NCI-H82 (cell line): ENCODE measurements around the gene FTO.

Experiments used
- DNase-seq: peaks from one replicate; lab custom pipeline; 2025; lab: John Stamatoyannopoulos, UW

Gene FTO

DNA sequence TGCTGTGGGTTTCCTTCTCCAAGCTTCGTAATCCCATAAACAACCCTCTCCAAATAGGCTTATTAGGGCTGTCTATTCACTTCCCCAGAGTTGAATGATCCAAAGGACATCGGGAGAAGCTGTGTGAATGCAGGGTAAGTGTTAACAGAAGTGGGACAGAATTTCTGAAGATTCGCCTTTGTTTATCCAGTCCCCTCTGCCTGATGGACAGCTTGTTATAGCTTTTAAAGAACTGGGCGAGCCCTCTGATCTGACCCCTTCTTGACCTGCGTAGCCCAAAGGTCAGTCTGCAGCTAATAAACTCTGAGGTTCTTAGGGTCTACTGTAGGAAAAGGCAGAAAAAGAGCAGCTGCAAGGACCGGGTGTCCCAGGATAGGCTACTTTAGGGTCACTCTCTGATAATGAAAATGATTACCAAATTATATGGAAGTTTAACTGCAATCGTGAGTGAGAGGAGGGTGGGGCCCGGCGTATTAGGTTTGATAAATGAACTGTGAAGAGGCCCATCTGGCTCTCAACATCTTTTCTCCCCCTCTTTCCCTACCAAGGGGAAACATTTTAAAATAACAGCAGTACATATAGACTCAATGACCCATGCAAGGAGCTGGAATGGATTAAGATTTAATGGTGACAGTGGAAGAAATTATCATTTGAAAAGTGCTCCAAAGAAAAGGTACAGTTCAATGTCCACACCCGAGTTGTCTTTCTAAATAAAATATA is 233.4 kb downstream of the FTO start:
- DNase-seq = peak; percentile 83

DNA sequence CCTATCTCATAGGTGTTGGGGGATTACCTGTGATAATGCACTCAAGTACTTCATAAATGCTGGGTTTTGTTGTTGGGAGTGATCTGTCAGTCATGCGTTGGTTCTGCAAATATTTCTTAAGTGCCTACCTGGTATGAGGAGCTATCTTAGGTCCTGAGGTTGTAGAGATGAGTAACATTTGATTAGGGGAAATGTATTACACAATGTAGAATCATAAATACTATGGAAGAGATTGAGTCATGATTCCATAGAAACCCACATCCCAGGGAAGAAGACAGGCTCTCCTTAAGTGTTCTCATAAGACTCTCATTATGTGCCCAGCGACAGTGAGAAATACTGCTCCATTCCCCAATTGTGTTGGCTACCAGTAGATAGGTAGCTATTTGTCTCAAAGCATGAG is 240.1 kb downstream of the FTO start:
- DNase-seq = no peak

DNA sequence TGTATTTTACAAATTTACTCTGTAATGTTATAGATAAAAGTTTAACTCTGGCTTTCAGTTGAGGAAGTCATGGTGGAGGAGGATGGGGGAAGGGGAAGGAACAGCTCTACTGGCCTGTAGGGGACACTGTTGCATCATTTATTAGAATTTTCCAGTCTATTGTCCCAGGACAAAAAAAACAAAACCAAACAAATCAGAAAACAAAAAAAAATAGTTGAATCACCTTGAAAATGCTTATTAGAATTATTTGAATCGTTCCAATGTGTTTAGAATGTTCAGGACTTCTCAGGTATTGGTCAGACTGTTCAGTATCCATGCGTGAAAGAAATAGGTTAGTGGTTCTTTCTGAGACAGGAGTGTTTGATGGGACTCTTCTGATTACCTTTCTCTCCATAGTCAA is 242.0 kb downstream of the FTO start:
- DNase-seq = peak; percentile 36

DNA sequence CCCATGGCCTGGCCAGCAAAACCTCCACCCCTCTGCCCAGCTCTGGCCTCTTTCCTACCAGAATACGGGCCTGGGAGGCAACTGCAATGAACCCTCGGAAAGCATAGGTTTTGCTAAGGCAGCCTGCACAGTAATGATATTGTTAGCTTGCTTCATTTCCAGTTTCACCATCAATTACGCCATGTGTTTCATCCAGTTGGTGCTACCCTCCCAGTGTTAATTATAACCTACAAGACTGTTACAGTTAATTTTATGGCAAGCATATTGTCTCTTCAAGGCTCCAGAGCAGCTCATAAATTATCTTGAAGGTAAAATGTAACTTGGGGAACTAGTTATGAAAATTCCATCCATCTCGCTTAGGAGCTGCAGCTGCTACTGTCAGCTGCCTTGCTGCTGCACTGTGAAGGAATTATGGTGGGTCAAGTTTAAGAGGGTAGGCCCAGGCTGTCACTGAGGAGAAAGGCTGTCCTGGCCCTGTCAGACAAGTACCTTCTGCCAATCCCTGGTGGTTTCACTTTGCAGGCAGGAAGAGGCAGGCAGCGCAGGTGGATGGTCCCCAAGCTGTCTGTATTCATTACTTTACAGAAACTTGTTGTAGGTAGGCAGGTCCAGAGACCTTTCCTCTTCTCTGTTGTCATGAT is 242.9 kb downstream of the FTO start:
- no peak for DNase-seq

DNA sequence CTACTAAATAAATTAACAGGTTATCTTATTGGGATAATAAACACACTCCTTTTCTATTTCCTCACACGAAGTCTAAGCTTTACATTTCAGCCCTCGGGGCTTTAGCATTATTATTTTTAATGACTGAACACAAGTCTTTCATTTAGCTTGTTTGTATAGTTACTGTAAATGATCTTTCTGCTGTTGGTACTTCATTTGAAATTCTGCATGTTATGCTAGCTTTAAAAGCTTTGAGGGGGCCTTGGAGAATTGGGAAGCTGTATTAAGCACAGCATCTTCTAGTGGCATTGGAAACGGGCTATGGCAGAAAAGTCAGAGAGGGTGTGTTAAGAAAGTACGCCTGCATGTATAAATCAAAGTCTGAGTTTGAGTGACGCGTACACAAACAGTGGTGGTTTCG is 243.7 kb downstream of the FTO start:
- DNase-seq = no peak

DNA sequence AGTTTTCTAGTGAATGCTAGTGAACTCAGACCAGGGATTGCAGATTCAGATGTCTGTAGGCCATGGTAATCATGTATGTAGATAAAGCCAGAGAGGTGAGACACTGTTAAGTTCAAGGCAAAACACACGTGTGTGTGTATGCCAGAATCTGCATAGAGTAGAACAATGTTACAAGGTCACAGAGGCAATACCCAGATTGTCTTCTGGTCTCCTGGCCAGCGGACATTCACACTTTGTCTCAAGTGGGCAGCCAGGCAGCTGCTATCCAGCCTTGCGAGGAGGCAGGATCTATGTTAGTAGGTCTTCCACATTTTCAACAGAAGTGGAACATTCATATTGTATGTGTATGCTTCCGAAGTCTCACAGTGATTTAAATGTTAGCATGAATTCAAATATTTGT is 244.4 kb downstream of the FTO start:
- DNase-seq = no peak

DNA sequence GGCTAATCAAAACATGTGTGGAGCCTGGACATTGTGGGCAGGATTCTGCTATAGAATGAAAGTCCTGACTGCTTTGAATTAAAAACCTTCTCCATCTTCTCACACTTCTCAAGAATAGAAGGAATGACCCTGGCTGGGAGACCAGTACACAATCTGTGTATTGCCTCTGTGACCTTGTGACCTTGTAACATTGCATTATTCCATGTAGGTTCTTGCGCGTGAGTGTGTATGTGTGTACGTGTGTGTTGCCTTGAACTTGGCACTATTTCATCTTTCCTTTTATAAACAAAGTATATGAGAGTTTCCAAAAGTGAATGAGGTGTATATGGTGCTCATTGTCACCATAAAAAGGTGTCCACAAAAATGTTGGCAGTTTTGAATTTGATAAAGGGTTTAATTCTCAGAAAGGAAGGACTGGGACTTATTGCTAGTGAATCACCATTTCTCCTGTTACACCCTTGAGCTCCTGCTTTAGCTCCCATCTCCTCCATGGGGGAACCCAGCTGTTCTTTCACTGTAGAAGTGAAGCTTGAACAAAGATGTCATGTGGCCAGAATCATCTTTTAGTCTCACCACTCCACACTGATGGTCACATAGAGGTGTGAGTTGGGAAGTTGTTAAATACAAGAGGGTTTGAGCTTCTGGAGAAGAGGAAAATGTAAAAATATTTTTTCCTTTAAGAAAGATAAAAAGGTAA is 244.9 kb downstream of the FTO start:
- no peak for DNase-seq

DNA sequence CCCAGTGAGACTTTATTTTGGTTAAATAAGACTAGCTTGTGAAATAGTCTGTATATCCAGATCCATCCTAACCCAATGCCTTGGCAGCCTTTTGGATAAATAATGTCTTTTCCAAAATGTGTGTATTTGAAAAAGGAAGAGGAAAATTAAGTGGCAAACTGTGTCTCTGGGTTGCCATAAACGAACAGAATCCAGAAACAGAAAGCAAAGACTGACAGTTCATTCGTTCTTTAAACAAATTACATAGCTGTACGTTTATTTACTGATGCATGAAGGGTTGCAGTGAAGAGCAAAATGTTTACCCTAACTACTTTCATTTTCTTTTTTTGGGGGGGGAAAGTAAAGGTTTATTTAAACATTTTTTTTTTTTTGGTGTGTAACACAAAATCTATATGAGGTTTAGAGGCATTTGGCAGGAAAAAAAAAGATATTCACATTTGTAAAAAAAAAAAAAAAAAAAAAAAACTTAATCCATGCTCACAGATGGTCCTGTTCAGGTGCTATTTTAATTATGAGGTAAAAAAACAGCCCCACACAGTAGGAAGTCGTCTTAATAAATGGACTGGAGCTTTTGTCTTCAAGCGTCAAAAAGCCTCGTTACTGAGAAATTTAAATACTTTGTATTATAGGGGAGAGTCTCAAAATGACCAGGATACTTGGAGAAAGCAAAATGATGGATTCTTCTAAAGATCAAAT is 245.9 kb downstream of the FTO start:
- no peak for DNase-seq

DNA sequence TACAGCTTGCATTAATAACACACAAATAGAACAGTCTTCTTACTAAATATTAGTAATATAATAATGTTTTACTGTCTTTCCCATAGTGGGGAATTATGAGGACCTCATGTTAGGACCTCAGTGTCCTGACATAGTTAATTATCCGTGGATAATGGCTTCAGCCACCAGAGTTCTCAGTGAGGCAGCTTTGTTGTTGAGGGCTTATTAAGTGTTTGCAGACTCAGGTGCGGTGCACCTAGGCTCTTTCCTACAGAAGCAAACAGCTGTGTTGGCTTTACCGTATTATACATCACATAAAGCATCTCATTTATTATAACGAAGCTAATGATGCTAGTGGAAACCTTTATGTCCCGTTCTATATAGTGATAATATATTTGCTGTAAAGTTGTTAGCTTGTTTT is 246.7 kb downstream of the FTO start:
- DNase-seq = no peak

DNA sequence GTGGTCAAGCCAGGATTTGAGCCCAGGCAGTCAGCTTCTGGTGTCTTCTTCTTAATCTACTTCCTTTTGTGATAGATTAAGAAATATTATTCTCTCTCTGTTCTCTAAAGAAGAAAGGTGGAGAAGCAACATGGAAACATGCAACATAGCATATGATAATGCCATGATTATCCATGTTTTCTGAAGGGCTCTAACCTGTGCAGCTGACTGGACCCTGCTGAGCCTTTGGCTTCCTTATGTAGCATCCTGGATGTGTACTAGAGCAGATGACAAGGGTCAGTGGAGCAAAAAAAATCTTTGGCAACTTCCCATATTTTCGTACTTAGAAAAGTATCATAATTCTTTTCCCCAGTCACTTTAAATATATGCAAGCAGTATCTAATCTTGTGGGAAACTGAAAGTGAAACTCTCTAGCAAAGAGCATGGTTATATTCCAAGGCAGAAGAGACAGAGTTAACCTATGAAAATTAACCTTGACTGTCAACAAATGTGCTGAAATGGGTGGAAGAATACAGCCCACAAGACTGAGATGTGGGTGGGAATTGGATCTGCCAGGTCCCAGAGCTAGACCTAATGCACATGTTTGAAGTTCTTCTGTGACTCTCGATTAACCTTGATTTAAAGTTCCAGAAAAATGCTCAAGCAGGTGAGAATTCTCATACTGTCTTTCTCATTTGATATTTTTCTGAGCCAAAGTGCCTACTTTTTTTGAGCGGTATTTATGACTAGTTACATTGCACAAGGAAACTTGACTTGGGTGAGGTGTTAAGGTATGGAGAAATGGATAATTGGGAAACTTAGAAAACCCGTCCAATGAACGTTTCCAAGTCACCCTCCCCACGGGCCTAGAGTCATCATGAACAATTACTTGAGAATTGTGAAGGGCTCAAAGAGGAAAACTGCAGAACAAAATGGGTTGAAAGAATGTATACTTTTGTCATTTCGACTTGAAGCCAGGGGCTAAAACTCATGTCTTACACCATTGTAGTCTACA is 248.6 kb downstream of the FTO start:
- no peak for DNase-seq

DNA sequence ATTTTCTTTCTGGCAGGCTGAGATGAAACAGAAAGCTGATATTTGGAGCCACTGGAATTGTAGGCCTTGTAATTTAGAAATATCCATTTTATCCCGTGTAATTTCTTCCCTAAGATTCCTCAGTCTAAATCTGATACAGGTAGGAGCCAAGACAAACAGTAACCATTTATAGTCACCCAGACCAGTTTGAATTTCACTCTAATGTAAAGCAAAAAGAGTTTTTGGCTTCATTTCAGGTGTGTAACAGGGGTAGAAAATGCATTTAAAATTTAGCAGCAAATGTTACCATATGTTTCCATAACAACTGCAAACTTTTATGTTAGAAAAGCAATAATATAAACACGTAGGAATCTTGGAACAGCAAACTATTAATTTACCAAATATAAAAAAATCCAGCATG is 249.4 kb downstream of the FTO start:
- DNase-seq = no peak

DNA sequence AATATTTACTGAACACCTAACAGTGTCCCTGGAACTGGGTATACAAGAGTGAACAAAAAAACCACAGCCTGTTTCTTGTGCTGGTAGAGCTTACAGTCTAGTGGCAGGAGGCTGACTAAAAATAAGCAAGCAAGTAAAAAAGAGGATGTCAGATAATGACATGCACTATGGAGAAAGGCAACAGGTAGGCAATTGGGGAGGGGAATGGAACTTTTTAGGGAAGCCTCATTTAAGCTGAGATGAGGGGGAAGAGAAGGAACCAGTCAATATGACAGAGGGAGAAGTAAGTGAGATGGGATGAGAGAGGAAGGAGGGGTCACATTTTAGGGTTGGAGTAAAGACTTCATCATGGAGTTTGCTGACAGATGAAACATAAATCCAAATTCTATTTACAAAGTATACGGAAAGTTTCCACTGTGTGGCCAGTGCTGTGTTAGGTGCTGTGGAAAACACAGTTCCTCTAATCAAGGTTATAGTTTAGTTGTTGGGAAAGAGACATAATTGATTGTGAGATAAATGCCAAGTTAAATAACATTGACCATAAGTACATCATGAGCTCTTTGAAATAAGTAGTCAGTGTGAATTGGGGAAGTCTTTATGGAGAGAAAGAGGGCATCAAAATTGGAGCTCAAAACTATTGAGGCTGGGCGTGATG is 251.4 kb downstream of the FTO start:
- DNase-seq = no peak

DNA sequence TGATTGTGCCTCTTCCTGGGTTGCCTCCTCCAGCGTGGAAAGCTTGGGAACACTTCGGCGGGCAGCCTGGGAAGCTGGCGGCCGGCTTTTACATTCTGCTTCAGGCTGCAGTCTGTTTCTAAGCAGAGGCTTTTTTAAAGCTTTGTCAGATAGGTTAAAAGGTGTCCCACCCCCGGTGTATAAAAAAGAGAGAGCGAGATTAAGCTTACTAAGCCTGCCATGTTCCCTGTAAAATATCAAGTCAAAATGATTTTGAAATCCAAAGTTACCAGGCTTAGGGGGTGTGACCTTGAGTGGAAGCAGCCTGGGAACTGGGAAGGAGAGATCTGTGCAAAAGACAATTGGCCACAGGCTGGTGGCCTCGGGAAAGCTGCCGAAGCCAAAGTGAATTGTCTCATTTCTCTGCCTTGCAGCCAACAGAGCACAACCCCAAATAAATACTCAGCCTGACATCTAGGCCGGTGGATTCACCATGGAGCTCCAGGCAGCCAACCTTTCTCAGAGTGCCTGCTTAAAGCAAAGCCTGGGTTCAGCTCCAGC is 254.5 kb downstream of the FTO start:
- DNase-seq = no peak

DNA sequence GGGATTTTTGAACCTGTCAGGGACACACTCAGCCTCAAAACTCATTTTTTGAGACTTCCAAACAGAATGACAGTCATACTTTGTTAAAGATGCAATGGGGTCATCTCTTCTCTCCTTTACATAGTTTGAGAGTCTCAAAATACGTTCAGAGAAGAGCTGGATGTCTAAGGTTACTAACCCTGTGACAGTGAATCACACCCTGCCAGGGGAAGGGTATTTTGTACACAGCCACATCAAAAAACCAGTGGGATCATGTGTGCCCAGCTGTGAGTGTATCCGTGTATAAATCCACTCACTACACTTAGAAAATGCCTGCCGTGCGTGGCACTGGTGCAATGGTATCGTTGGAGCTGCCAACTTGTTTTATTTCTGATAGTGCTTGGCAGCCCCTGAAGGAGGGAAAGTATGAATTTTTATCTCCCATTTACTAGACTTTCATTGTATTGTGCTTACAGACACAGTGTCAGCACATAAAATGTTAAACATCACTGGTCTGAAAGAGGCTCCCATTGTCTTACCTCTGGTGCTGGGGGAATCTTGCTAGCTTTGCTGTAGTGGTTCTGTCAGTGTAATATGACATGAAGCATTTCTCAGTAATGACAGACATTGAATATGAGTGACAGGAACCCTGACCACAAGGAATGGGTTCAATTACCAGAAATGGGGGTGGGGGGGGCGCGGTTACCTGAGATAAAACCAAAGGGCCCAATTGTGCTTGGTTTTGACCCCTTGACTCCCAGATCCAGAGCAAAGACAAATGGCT is 256.3 kb downstream of the FTO start:
- no peak for DNase-seq

DNA sequence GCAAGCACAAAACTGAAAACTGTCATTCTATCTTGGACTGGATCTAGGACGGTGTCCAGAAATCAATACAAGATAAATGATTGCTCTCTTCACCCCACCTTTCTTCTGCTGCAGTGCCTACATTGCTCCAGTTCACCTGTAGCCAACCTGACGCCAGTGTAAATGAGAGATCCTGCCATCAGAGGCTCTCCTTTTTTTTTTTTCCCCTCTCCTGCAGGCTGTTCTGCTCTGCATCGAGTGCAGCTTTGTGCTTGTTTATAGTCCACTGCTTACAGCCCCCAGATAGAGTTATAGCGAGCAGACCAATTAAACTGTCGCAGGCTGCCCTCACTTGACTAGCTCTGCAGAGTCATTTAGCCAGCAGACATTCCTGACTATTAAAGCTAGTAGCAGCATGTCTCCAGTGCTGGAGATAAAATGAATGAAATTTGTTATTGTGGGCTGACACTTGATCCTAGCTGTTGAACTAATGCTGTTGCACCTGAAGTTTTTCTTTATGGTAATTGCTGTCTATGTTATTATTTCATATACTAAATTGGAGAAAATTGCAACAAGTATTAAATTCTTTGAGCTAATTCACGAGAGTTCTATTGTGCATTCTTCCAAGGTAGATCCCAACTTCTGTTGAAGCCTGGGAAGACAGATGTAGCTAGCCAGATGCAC is 257.1 kb downstream of the FTO start:
- DNase-seq = no peak

DNA sequence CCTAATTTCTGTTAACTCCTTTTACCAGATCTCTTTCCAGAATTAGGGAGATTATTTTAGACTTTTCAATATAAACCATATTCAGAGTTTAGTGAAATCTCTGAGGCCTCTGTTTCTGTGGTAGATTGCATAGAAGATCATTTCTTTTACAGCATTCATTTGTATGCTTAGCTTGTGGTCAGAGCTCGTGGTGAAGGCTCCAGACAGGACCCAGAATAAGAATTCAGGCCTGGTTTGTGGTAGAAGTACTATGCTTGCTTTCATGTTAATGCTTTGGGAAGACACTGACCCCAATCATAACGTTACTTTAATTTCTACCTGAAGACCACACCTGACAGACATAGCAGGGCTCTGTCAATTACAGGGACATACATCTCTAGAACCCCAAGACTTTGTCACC is 258.1 kb downstream of the FTO start:
- DNase-seq = no peak

DNA sequence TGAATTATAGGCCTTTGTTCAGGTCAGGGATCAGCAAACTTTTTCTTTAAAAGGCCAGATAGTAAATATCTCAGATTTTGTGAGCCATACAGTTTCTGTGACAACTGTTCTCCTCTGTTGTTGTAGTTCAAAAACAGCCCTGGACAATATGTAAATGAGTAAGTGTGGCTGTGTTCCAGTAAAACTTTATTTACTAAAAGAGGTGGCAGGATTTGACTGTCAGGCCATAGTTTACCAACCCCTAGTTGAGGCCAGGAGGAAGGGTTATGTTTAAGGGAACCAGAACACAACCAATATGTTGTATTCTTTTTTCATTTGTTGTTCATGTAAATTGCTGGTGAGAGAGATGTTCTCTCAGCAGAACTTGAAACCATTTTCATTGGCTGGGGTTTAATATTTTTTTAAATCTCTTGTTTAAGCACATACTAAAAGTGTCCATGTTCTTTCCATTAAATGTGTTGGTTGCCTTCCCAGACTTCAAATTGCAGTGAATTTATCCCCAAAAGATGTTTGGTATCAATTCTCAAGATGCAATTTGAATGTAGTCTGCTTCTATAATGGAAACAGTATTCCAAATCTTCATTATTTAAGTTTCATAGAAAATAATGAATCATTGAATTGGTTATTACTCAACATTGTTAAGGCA is 260.3 kb downstream of the FTO start:
- no peak for DNase-seq

DNA sequence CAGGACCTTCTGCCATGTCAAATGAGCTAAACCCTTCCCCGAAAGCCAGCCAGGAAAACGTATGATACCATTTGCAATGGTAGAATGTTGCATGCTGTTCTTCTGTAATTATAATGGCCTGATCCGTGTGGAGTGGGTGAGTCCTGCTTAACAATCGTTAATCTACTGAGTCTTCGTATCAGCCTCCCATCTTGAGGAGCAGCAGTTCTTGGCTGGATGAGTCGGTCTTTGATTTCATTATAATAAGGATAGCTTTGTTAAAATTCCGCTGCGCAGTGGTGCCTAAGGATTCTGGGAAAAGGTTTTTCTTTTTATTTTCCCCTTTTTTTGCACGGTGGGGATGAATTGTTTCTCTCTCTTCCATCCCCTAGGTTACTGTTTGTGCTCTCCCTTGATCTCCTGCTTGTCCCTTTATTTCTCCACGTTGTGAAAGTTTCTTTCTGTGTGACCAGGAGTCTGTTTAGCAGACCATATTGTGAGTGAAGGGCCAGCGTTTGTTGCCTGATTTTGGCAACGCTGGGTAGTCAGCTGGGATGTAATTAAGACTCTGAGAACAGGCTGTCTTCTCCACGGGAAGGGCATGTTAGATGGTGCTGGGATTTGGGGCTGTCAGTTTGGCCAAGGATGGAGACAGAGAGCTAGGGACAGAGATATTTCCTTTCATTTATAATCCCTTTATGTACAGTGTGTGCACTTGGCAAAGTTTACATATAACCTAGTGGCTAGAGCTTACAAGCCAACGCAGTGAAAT is 263.0 kb downstream of the FTO start:
- peak; percentile 17 for DNase-seq
